Erythroblast (primary cell): Measurements from ENCODE around the gene ATXN10.

Source experiments
- GATA1 ChIP-seq: IDR thresholded peaks from 2 replicates; pipeline ENCODE4 v1.6.1; 2011; ENCODE audit warnings: low read depth, mild to moderate bottlenecking, control low read depth, low read length, moderate library complexity
- POLR2A ChIP-seq: IDR thresholded peaks from 2 replicates; pipeline ENCODE4 v1.6.1; 2011; ENCODE audit warnings: mild to moderate bottlenecking, low read length

DNA sequence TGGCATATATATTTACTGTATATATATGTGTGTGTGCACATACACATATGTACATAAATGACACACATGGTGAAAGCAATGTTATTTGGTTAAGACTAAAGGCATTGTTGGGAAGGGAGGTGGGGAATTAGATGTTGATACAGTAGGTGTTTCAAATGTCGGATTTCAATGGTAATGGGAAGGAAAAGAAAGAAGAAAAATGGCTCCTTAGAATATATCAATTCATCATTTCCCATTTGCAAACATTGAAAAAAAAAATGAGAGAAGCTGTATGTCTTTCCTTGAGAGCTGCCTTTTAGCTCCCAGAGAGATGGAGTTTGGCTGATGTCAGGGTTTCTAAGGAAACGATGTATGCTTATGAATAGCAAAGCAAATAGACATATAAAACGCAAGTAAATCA is 33.4 kb upstream of the ATXN10 start:
- no peak for TF ChIP-seq GATA1
- TF ChIP-seq POLR2A: no peak
